Sigmoid colon (tissue), 3 donors: Measurements from ENCODE around the gene SYNC.

Experiments used
- POLR2A ChIP-seq, 2 donors: fragments of 450-650 bp; IDR thresholded peaks; one replicate each; pipeline ENCODE4 v1.6.1; 2016; ENCODE audit warnings: antibody characterized with exemption in 2 of 2, mild to moderate bottlenecking in 2 of 2, moderate library complexity in 2 of 2
- TF ChIP-seq, protein P1 (sequence below), 4 experiments: fragments of 450-650 bp in 3 of 4; fragments of 200-600 bp in 1 of 4; IDR thresholded peaks; one replicate each; pipeline ENCODE4 v1.5.1; 2016 to 2019; ENCODE audit warnings: antibody characterized with exemption in 4 of 4, mild to moderate bottlenecking in 3 of 4, moderate library complexity in 2 of 4

DNA sequence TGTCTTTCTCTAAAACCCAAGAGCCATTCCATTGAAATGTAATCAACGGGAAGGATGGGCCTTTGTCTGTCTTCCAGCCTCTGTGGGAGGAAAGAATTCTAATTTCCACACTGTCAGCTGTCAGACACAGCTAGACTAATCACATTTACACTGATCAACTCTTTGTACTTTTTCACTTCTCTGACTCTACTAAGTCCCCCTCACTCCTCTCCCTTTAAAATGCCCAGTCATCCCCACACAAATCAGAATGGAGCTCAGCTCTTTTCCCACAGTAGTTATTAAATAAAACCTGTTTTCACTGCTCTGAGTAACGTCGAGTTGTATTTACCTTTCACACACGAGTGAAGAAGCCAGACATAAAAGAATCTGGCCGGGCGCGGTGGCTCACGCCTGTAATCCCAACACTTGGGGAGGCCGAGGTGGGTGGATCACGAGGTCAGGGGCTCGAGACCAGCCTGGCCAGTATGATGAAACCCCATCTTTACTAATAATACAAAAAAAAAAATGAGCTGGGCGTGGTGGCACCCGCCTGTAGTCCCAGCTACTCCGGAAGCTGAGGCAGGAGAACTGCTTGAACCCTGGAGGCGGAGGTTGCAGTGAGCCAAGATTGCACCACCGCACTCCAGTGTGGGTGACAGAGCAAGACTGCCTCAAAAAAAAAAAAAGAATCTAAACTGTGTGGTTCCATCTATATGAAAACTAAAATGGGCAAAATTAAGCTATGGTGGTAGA, 65.5 kb downstream of the SYNC start:
- TF ChIP-seq, protein P1, sequence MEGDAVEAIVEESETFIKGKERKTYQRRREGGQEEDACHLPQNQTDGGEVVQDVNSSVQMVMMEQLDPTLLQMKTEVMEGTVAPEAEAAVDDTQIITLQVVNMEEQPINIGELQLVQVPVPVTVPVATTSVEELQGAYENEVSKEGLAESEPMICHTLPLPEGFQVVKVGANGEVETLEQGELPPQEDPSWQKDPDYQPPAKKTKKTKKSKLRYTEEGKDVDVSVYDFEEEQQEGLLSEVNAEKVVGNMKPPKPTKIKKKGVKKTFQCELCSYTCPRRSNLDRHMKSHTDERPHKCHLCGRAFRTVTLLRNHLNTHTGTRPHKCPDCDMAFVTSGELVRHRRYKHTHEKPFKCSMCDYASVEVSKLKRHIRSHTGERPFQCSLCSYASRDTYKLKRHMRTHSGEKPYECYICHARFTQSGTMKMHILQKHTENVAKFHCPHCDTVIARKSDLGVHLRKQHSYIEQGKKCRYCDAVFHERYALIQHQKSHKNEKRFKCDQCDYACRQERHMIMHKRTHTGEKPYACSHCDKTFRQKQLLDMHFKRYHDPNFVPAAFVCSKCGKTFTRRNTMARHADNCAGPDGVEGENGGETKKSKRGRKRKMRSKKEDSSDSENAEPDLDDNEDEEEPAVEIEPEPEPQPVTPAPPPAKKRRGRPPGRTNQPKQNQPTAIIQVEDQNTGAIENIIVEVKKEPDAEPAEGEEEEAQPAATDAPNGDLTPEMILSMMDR (IDR thresholded peaks at IDR 0.05) = no peak
- TF ChIP-seq POLR2A (IDR thresholded peaks at IDR 0.05) = no peak
